OCI-LY1 (cell line): ENCODE measurements around the gene AFF1.

Source experiments
- EZH2 ChIP-seq: fragments of 200-600 bp; sonication (generic), shearing (Covaris generic); IDR thresholded peaks from 2 replicates; pipeline ENCODE4 v1.8.0; 2017; ENCODE audit warnings: borderline replicate concordance, mixed run types, mild to moderate bottlenecking, antibody characterized with exemption, low read length, moderate library complexity, mixed read lengths
- TF ChIP-seq, protein P1 (sequence below): fragments of 200-600 bp; sonication (generic), shearing (Covaris generic); IDR thresholded peaks from 2 replicates; pipeline ENCODE4 v1.5.1; 2017; ENCODE audit warnings: mild to moderate bottlenecking, antibody characterized with exemption, low read length, moderate library complexity, mixed read lengths

DNA sequence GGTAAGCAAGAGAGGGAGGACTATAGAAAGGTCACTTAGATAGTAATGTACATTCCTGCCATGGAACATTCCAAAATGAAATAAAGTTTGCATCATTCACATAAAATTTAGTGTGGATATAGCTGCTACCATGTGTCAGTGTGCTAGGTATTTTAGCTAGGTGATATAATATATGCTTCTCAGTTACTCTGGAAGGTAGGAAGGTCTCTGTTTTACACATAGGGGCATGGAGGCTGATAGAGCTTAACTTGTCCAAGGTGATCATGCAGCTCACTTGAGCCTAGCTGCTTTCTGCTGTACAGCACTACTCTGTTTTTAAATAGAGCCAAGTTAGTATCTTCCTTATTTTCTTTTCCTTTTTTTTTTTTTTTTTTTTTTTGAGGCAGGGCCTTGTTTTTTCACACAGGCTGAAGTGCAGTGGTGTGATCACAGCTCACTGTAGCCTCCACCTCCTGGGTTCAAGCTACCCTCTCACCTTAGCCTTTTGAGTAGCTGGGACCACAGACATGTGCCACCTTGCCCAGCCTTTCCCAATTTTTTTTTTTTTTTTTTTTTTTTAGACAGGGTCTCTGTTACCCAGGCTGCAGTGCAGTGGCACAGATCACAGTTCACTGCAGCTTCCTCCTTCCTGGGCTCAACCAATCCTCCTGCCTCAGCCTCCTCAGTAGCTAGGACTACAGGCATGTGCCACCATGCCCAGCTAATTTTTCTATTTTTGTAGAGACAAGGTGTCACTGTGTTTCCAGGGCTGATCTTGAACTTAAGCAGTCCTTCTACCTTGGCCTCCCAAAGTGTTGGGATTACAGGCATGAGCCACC is 10.4 kb downstream of the AFF1 start:
- TF ChIP-seq, protein P1, sequence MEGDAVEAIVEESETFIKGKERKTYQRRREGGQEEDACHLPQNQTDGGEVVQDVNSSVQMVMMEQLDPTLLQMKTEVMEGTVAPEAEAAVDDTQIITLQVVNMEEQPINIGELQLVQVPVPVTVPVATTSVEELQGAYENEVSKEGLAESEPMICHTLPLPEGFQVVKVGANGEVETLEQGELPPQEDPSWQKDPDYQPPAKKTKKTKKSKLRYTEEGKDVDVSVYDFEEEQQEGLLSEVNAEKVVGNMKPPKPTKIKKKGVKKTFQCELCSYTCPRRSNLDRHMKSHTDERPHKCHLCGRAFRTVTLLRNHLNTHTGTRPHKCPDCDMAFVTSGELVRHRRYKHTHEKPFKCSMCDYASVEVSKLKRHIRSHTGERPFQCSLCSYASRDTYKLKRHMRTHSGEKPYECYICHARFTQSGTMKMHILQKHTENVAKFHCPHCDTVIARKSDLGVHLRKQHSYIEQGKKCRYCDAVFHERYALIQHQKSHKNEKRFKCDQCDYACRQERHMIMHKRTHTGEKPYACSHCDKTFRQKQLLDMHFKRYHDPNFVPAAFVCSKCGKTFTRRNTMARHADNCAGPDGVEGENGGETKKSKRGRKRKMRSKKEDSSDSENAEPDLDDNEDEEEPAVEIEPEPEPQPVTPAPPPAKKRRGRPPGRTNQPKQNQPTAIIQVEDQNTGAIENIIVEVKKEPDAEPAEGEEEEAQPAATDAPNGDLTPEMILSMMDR = no peak
- TF ChIP-seq EZH2 = no peak
